GM19372 (cell line): ENCODE data around the gene AGAP3.

Experiments
- ATAC-seq: cut with Tn5 transposase; IDR thresholded peaks from one replicate; pipeline ENCODE4 v1.9.1; 2021; ENCODE audit warnings: mild to moderate bottlenecking, low read depth, moderate library complexity; ENCODE audit not compliant: unreplicated experiment

AGAP3 gene

DNA sequence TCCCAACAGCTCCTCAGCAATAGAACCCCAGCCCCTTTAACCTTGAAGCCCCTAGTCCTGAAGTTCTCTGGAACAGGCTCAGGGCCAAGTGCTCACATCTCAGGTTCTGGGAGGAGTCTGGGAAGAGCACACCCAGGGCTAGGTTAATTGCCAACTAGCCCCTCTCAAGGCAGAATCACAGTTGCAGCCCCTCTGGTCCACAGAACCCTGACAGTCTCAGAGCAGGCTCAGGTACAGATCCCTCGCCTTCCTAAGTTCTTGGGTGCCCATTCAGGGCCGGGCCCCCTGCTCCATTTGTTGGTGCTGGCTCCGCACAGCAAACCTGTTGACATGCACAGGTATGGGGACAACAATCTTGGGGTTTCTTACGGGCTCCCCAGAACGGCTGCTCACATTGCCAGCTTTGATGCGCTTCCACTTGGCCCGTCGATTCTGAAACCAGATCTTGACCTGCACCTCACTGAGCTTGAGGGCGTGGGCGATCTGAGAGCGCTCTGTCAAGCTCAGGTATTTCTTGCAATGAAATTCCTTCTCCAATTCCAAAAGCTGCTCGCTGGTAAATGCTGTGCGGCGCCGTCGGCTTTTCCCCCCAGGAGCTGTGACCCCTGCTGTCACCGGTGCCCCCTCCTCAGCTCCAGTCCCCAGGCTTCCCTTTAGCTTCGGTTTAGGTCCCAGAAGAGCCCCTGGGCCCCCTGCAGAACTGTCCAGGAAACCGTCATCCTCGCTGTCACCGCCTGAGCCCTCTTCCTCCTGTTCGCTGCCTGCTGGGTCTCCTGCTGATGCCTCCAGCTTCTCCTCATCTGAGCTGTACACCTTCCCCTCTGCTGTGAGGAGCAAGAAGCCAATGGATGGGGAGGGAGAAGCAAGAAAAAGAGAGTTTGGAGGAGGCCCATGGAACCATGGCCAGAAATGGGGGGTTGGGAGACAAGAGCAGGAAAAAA is 62.3 kb downstream of the AGAP3 start:
- ATAC-seq, result no peak

DNA sequence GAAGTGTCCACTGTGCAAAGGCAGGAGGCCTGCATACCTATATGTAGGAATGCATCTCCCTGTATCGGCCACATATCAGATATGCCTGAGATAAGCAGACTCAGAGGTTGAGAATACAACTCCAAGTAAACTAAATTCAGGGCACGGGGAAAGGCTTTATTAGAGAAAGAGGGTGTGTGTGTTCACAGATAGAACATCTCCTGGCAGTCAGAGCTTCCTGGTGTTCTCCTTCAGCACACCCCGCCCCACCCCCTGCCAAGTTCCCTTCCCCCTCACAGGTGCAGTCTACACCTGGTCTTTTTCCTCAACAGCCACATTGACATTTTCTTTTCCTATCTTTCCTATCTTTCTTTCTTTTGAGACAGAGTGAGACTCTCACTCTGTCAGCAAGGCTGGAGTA is 64.1 kb downstream of the AGAP3 start:
- ATAC-seq, result no peak

DNA sequence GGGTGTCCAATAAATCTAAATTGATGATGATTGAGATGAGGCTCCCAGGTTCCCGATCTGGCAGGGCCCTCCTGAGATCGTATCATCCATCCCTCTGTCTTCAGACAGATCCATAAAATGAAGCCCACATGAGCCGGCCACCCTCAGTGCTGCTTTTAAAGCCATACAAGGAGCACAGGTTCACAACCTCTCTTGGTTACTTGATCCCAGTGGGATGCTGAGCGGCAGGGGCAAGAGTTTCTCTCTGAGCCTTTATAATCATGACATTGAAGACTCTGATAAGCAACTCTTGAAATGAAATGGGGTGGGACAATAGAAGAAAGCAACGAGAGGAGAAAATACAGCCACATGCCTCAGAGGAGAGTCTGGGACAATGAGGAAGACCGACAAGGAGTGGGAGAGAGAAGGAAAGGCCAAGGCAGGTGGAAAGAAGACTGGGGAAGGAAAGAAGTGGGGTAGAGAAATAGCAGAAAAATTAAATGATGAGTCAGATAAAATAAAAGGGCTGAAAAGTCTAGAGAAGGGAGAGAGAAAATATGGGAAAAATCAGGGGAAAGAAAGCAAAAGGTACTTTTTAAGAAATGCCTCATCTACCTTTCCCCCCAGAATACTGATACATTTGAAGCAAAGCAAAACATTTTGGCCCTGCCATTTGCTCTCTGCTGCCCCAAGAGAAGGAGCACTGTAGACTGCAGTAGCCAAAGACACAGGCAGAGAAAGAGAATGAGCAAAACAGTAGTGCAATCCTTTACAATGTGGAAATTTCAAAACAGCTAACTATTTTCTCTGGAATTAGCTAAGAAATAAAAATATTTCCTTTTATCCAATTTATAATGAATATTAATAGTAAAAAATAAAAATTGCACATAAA is 66.6 kb downstream of the AGAP3 start:
- no peak for ATAC-seq

DNA sequence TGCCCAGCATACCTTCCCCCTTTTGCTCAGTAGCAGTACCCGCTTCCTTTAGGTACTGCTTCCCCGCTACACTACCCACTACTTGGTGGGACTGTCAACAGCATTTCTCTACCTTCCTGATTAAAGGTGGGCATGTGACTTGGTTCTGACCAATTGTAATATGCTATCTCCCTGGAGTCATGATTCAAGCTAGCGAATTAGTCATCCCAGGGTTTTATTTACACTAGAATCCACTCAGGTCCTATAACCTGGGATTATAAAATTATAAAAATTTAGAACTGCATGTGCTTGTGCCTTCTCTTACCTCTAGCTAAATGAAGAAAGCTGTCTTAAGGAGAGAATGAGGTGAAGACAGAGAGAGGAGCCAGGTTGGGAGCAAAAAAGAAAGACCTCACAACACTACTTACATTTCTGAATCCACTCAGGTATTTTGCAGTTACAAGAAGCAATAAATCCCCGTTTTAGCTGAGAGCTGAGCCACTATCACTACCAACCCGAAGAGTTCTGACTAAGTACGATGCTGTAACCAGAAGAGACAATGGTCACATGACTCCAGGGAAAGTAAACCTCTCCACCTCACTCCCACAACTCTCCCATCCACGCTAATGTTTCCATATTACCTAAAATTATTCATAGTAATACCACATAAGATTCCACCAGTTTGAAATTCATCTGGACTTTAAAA is 71.5 kb downstream of the AGAP3 start:
- no peak for ATAC-seq

DNA sequence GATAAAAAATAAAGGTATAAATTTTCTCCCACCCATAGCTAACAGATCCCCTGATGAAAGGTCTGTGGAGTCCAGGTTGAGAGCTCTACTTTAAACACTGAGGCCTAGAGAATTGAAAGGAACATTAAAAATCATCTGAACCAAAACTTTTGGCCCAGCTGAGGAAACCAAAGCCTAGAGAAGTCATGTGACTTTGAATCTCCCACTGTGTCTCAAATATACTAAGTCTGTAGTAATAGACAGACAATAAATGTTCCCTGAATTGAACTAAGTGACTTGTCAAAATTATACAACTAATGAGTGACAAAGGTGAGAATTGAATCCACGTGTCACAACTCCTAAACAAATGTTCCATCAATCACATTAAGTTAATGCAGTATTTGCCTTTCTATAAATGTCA is 75.5 kb downstream of the AGAP3 start:
- ATAC-seq, result no peak

DNA sequence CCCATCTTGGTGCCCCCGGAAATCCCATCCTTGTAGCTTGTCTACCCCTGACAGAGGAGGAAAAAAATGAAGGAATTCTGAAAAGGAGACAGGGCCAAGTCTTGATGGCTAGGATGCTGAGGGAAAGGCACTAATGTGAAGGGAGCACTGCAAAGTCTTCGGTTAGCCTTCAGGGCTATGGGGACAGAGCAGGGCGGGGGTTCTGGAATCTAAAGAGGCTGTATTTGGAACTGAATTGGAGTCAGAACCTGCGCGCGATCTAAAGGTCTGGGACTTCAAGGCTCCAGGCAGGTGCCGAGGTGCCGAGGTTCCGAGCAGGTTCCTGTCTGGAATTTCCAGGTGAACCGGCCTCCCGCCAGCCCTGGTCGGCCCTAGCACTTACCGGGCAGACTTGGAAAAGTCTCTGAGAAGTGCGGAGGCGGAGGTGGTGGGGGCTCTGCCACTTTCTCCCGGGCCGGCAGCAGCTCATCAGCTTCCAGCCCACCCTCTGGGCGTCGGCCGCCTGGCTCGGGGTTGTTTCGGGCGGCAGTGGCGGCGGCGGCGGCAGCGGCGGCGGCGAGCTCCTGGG is 80.4 kb downstream of the AGAP3 start:
- ATAC-seq, result no peak

DNA sequence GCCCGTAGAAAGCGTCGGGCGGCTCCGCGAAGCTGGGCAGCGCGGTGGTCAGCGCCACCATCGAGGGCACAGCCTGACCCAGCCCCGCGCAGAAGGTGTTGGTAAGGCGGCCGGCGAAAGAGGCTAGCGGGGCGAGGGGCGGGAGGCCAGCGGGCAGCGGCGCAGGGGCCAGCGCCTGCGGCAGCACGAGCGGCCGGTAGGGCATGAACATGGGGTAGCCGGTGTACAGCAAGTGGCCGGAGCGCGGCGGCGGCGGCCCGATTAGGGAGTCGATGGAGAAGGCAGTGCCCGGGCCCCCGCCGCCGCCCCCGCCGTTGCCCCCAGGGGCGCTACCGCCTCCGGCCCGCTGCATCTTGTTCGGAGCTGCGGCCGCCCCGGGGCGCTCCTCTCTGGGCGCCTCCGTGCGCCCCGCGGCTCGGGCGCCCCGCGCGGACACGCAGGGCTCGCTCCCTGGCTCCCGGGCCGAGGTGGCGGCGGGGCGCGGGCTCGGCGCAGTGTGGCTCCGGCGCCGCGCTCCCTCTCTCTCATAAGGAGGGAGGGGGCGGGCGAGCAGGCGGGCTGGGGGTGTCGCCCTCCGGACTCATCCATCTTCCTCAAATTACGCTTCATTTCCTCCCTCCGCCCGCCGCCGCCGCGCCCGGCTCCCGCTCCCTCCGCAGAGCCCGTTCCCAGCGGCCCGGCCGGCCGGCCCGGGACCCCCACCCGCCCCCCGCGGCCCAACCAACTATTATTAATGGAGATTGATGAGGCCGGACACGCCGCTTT is 81.1 kb downstream of the AGAP3 start, which contains the start of gene GBX1:
GBX1 (minus strand) TSS at position 498 of the 765 bp plus-strand sequence; CDS start at position 352, 146 bp downstream.
- ATAC-seq, result no peak

DNA sequence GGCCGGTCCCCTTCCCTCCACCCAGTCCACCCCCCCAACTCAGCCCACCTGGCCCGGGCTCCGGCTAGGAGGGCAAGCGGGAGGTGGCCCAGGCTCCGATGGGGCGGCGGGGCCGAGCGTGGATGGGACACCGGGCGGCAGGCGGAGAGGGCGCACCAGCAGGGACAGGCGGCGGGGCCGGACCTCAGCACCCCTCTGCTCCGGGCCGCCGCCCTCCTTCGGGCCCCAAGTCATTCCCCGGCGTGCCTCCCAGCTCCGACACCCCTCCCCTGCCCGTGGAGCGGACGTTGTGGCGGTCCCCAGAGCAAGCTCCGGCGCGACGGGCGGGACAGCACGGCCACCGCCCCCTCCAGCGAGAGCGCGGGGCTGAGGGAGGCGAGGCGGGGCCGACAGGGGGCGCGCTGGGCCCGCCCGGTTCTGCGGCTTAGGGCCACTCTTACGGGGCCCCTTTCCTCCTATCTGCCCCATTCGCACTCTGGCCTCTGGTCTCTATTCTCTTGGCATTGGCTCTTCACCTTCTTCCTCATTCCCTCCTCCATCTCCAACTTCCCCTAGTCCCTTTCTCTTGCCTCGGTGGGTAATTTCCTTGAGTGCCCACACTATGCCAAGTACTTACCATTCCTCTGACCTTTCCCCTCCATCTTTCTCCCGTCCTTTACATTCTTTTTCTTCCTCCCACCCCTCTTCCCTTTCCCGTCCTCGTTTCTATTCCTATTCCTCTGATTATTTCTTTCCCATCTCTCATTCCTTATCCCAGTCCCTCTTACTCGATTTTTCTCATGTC is 81.9 kb downstream of the AGAP3 start:
- ATAC-seq, result peak; percentile 66

DNA sequence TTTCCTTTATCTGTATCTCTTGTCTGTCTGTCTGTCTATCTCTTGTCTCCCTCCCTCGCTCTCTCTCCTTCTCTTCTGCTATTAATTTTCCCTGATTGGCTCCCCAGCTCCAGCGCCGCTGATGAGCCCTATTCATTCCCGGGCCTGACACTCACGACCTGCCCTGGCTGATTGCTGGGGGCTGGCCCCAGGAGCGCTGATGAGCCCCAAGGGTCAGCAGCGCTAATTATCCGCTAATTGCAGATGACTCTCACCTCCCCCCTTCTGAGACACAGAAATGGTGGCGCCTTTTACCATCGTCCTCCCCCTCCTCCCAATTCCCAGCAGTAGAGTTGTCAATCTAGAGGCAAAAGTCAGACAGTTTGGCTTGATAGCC is 82.5 kb downstream of the AGAP3 start:
- ATAC-seq, result no peak

DNA sequence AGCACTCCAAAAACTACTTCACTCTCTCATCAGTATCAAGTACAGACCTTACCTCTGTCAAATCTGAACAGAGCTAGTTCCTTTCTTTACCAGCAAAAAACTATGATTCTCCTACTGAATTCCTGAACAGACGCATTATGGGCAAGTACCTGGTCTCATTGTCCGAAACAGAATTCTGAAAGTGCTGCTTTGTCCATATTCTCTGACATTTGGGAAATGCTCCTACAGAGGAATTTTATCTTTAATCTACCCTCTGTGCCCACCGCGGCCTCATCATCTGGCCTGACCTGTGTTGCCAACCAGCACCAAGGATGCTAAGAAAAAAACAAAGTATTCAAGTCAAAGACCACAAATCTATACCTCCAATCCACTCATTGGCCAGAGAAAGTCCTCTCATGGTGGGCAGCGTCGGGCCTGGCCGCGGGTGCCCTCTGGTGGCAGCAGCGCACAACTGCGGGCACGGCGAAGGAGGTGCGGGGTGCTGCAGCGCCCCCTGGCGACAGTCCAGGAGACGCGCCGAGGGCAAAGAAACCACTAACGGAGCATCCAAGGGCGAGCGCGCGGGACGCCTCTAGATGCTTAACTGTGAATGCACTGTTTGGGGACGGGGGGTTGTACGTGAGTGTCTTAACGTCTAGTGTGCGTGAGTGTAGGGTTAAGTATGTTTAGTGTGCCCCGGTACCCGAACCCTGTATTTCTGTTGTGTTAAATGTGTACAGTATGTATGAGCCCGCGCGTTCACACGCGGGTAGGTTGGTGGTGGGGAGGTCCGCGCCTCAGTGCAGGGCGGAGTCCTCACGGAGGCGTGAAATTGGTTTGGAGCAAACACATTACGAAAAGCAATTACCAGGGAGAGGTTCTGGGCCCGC is 86.2 kb downstream of the AGAP3 start:
- peak; percentile 62 for ATAC-seq

DNA sequence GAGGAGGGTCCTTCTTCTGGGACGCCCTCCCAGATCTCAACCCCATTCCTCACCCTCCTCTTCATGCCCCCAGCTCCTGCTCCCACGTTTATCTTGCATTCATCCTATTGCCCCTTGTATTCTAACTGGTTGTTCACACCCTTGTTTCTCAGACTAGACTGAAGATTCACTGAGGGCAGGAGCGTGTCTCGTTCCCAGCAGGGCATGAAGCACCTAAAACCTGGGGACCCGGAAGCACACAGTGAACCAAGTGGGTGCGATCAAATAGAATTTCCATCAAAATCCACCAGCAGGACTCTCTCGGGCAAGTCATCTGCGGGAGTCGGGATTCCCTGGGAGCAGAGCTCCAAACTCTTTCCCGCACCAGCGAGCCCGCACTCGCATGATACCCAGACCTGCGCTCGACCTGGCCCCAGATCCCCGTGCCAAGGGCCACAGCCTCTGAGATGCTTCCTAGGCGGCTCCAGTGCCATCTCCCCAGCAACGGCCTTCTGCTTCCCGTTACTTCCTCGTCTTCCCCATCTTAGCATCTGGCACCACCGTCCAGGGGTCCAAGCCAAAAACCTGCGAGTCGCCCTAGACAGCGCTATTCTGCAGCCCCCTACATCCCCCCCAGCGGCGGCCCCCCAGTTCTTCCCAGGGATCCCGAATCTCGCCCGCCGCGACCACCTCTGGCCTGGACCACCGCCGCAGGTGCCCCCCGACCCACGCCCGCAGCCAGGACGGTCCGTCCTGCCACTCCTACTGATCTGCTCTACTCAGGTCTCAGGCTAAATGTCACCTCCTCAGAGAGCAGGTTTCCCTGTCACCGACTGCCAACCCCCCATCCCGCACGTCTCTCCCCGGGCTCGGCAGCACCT is 87.3 kb downstream of the AGAP3 start:
- ATAC-seq, result no peak

DNA sequence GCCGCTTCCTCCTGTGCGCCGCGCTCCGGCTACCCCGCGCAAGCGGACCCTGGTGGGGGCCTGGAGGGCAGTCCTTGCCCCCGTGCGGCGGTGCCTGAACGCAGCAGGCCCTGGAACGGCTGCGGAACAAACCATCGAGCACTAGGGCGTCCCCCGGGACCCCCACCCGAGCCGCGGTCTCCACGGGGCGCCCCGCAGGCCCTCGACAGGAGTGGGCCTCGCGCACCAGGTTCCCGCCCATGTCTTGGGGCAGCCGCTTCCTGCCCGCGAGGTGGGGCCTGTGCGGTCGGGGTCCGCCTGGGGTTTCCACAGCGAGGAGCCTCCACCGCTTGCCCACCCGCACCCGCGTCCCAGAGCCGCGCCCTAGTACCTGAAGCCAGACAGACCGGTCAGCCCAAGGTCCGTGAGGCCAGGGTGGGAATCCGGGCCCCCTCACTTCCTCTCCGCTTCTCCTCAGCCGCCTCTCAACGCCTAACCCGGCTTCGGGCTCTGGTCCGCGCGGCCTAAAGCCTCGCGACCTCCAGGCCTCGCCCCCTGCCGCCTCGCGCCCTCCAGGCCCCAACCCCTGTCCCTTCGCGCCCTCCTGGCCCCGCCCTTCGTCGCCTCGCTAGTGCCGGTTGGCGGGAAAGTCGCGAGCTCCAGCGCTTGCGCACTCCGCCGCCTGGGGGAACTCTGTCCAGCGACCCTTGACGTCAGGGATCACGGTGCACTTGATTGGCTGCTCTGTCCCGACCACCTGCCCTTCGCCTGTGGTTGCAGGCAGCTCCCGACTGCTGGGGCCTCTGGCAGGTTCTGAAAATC is 88.2 kb downstream of the AGAP3 start:
- ATAC-seq, result no peak

DNA sequence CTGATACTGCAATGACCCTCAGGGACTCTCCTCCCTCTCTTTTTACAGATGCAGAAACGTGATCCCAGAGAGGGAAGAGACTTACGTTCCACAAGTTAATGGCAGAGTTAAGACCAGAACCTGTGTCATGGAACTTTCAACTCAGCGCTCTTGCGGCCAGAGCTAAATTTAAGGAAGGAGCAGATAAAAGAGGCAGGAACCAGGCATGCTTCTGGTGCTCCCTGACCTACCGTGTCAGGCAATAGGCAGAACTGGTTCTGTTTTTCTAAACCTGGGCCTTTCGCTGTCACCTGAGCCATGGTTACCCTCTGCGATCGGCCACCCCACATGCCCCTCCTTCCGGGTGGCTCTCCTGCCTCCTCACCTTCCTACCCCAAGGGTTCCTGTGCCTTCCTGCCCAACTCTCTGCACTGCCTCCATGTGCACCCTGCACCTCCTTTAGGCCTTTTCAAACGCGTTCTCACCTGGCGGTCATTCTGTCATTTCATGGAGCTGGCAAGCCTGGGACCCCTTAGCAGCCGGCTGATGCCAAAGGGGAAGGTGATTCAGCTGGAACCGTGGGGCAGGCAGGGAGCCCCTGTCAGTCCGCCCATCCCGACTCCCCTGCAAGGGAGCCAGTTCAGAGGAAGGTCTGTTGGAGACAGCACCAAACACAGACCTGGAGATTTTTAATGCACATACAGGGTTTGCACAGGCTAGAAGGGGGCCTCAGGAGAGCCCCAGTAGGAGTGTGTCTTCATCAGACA is 88.9 kb downstream of the AGAP3 start:
- ATAC-seq, result no peak

DNA sequence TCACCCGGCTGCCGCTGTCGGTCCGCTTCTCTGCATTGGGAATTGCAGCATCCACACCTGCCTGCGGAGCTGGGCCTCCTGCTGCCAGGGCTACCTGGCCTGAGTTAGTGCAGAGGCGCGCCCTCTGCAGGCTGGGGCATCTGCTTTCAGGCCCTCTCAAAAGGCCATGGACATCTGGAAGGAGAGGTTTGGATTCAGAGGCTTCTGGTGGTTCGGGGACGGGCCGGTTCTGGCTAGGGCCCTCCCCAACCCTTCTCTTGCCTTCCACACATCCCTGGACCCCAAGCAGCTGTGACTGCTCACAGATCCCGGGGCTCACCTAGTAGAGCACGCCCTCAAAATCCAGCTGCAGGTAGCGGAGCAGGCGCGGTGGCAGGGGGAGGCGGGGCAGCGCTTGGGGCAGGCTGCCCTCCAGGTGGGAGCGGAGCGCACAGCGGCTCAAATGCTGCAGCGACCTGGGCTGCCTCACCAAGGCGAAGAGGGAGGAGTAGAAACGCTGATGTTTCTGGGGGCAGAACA is 89.6 kb downstream of the AGAP3 start:
- ATAC-seq, result no peak

DNA sequence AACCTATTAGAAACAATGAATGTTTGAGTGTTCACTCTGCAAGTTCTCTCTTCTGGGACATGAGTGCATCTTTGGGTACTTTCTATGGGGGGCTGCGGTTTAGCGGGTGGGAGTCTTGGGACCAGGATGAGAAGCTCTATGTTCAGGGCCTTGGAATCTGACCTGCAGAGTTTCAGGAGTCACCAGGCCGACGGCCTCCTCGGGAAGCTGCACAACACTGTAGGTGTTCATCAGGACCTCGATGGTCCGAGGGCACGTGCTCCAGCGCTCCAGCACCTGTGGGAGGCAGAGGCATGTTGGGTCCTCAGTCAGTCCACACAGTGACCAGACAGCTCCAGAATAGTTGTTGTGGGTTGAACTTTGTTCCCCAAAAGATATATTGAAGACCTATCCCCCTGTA is 90.1 kb downstream of the AGAP3 start:
- no peak for ATAC-seq
